Activated T-cell treated with anti-CD3 and anti-CD28 coated beads for 4 hours (primary cell): ENCODE measurements around the gene ERBIN.
"Not testable (repeated sequence)": the region's sequence is repeated elsewhere in the genome, so short reads cannot be mapped to it uniquely, and the experiment has no call there.

Experiments
- DNase-seq: peaks from one replicate; pipeline ENCODE4 v3.0.0-alpha.2; 2020

ERBIN gene

DNA sequence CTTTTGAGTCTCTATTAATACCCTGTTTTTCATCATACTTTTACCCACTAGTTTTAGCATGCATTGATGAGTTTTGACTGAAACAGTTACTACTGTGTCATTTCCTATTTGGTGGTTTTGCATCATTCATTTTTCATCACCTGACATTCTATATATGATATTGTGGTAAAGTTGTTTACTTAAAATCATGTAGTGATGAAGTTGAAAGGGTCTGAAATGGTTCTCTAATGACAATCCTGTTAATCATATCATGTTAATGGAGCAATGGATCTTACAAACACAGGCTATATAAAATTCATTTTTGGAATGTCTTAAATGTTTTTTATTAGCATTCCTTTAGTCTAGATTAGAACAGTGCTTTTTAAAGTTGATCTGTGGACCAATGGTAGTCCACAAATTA, 84.1 kb downstream of the ERBIN start:
- DNase-seq: no peak

DNA sequence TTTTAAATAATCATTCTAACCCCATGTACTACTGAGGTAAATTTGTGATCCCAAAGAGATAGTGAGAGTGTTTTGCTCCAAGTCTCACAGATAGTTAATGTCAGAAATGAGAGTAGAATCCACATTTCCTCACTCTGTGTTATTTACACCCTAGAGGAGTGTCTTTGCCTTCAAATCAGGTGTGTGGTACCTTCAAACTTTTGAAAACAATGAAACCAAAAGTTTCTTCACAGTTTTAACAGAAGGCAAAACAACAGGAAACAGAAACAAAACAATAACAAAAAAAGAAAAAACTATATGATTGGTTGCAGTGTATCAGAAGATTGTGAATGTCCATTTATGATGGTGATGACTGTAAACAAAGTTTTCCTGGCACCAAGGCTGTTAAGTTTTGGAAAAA, 85.9 kb downstream of the ERBIN start:
- no peak for DNase-seq

- no peak for DNase-seq
Measured at GRCh38 chr5:66013397-66013796, 87.0 kb downstream of the ERBIN start.

DNA sequence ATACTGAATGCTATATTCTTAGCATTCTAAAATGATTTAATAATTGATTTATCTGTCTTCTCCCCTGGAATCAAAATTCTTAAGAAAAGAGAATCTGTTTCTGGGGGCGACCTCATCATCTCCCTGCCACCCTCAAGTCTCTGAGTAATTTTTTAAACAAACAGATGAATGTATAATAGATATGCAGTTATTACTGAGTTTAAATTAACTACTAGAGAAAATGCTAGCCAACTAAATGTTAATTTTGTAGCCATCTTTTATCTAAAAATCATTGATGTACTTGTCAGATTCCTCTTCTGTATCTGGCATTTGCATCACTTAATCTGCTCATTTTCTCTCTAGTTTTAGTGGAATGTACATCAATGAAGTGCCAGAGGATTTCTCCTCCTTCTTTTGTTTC, 87.5 kb downstream of the ERBIN start:
- DNase-seq: no peak

DNA sequence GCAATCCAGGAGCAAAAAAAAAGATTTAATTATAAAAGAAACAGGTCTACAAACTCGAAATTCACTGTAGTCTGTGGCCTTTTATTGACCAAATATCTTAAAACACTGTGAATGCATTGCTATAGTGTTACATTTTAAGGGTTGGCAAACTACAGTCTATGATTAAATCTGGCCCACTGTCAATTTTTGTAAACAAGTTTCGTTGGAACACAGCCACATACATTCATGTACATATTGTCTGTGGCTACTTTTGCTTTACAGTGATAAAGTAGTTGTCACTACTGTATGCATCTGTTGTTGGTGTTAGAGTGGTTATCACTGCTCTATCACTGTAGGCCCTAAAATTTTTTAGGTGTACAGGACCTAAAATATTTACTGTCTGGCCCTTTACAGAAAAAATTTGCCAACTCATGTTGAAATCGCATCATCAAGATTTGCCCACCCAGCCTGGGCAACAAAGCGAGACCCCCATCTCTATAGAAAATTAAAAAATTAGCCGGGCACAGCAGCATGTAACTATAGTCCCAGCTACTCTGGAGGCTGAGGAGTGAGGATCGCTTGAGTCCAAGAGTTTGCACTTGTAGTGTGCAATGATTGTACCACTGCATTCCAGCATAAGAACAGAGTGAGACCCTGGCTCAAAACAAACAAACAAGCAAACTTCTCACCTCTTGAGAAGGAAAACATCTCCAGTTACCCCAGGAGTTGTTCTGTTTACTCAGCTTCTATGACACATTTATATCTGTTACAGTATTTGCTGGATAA, 89.0 kb downstream of the ERBIN start:
- DNase-seq: no peak

GRCh38 chr5:66021585-66021984, 95.2 kb downstream of the ERBIN start:
- DNase-seq: no peak

DNA sequence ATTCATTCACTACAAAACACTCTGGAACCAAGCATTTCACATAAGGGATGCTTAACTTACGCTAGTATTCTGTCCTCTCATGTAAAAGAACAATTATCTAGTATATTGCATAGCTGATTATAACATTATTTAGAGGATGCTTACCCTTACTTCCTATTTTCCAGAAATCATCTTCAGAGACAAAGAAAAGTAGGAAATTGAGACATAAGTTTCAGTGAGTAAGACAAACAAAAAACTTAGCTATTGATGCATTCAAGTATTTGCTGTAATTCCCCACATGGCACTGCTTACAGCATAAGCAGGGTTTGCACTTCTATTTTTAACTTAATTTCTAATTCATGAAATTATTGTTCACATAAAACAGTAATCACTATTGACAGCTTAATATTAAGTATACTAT, 112.9 kb downstream of the ERBIN start:
- DNase-seq: no peak

DNA sequence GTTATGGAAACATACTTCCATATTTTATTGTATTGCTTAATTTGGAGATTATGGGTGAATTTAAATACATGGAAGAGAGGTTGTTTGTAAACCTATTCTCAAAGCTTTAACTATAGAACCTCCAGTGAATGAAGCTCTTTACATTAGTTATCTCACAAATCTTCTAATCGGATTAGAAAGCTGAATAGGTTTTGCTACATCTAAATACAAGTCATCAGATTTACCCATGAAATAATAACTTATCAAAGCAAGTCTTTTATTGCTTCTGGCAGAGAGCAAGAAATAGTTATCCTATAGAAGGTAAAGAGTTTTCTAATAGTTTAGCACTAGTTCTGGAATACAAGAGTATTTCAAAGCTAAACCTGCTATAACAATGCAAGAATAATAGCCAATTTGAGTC, 113.3 kb downstream of the ERBIN start:
- no peak for DNase-seq

- no peak for DNase-seq
Measured at GRCh38 chr5:66041627-66042026, 115.3 kb downstream of the ERBIN start.

DNA sequence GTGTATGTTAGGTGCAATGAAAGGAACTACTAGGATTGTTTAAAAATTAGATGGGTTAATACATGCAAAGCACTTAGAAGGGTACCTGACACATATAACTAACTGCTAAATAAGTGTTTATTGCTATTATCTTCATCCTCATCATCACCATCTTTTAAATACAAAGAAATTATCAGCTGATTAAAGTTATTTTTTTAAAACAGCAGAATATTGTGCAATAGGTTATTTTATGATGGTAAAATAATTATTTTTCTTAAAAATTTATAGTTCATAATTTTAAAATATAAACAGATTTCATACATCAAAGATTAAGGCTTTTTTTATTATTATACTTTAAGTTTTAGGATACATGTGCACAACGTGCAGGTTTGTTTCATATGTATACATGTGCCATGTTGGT, 130.9 kb downstream of the ERBIN start:
- no peak for DNase-seq

- DNase-seq: not testable (repeated sequence)
Measured at GRCh38 chr5:66061320-66061719, 134.9 kb downstream of the ERBIN start.

DNA sequence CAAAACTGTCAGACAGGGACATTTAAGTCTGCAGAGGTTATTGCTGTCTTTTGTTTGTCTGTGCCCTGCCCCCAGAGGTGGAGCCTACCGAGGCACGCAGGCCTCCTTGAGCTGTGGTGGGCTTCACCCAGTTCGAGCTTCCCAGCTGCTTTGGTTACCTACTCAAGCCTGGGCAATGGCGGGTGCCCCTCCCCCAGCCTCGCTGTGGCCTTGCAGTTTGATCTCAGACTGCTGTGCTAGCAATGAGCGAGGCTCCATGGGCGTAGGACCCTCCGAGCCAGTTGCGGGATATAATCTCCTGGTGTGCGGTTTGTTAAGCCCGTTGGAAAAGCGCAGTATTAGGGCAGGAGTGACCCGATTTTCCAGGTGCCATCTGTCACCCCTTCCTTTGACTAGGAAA, 136.7 kb downstream of the ERBIN start:
- DNase-seq: not testable (repeated sequence)

GRCh38 chr5:66066826-66067225, 140.5 kb downstream of the ERBIN start:
- DNase-seq: no peak

- DNase-seq: no peak
Measured at GRCh38 chr5:66072031-66072430, 145.7 kb downstream of the ERBIN start.

DNA sequence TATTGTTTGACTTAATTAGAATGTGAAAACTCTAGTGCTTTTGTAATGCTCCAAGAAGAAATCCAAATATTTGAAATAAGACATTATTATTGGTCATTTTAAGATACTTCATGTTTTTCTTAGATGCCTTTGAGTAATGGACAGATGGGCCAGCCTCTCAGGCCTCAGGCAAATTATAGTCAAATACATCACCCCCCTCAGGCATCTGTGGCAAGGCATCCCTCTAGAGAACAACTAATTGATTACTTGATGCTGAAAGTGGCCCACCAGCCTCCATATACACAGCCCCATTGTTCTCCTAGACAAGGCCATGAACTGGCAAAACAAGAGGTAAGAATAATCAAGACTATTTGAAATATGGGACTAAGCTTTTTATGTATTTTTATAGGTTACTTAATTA, 148.5 kb downstream of the ERBIN start:
- no peak for DNase-seq

DNA sequence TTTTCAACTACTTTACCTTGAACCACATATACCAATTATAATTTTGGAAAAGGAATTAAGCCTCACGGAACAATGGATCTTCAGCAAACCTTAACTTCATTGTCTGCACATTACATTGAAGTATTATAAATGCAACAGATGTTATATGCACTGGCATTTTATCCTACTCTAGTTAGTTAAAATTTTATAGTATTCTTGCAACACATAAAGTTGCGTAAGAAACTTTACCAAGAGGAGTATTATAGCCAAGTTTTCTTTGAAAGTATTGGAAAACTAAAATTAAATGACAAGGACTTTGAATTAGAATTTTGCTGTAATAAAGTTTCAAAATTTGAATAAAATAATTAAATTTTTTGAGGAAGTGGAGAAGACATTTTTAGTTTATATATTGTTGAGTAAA, 154.3 kb downstream of the ERBIN start:
- no peak for DNase-seq

DNA sequence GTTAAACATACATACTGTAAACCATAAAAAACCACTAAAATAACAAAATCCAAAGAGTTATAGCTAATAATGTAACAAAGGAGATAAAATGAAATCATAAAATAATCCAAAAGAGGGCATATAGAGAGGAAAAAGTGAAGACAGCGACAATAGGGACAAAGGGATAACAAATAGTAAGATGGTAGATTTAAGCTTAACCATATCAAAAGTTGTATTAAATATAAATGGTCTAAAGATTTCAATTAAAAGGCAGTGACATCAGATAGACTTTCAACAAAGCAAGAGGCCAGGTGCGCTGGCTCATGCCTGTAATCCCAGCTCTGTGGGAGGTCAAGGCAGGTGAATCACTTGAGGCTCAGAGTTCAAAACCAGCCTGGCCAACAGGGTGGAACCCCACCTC, 163.0 kb downstream of the ERBIN start:
- DNase-seq: no peak

DNA sequence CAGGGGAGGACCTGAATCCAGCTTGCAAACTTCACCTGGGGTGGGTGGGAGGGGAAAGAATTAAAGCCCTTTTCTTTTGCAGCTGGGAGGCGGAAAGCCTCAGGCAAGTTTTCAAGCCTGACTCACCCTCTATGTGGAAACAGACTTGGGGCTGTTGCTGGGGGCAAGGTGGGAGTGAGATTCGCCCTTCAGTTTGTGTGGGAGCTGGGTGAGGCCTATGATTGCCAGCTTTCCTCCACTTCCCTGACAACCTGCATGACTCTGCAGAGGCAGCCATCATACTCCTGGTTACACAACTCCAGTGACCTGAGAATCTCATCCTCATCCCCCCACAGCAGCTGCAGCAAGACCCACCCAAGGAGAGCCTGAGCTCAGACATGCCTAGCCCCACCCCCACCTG, 174.5 kb downstream of the ERBIN start:
- DNase-seq: no peak

DNA sequence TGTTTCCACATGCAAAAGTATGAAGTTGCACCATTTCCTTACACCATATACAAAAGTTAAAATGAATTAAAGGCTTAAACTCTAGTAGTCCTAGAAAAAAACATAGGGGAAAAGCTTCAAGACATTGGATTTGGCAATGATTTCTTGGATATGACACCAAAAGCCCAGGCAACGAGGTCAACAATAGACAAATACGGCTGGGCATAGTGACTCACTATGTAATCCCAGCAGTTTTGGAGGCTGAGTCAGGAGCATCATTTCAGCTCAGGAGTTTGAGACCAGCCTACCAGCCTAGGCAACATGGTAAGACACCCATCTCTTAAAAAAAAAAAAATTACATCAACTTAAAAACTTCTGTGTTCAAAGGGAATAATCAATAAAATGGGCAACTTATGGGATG, 186.8 kb downstream of the ERBIN start:
- no peak for DNase-seq

DNA sequence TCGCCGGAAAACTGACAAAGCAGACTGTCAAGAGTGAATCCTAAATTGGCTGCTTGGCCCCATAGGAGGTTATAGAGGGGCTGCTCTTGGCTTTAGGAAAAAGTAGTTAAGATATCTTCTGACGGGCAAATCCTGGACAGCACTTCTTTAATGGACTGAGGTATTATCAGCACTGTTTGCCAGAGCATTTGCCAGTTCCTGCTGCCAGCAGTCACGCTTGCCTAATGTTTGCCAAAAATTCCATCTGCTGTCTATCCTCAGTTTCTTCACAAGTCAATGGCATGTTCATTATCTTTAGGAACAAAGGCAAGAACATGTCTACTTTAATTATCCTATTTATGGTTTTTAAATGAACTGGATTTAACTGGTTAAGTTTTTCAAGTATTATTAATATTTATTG, 191.9 kb downstream of the ERBIN start:
- DNase-seq: no peak

GRCh38 chr5:66122379-66123034, 196.1 kb downstream of the ERBIN start:
- no peak for DNase-seq

- no peak for DNase-seq
Measured at GRCh38 chr5:66129144-66129543, 202.8 kb downstream of the ERBIN start.

DNA sequence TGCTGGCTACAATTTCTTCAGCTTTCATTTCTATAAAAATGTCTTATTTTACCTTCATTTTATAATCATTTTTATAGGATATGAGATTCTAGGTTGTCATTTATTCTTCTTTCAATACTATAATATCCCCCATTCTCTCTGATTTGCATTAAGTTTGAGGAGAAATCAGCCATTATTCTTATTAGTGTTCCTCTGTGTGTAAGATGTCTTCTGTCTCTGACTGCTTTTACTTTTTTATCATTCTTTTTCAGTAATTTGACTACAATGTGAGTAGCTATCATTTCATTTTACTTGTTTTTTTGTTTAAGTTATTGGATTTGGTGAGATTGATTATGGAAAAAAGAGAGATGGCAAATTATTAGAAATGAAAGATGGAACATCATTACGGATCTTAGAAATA, 204.1 kb downstream of the ERBIN start:
- DNase-seq: no peak
